ENCODE measurements around the gene SEMA3C. TPM values are rescaled to one million over a fixed set of nuclear protein-coding genes. Genes with fewer than 3 reads are reported as not detected.
A peak's percentile ranks its signal among the peaks of the same experiment; 100 is the strongest.

SEMA3C gene
- total and polyA plus RNA-seq, 4 donors: 3.3 to 86.8 (median 15.9) TPM

GRCh38 chr7:80719261-80719660, 199.6 kb downstream of the SEMA3C start:
- Histone ChIP-seq H3K27me3 (ENCODE audit: control insufficient read depth in 1 of 2, insufficient read depth in 2 of 2, low read length in 1 of 2) (no peaks in the 10 kb centered on the region), H3K27ac (ENCODE audit: low read depth in 1 of 2, low read length in 2 of 2) (no peak overlapping the region), H3K9me3 (ENCODE audit: control insufficient read depth, low read length) (no peaks in the 10 kb centered on the region), H3K36me3 (ENCODE audit: control insufficient read depth in 1 of 2, insufficient read depth in 2 of 2, low read length in 1 of 2) (no peaks in the 10 kb centered on the region), H3K4me3 (ENCODE audit: low read length in 2 of 2) (no peak overlapping the region), H3K4me1 (ENCODE audit: control insufficient read depth in 1 of 2, insufficient read depth in 2 of 2, low read length in 2 of 2) (peaks cover 0 to 8% of the 10 kb centered on the region in 2 donors)
- intact Hi-C loops (cut with DNase I): no loop called here
- ATAC-seq (ENCODE audit: low FRiP score) (no peak), DNase-seq (no peak)
- WGBS, 2 donors: 87 to 89% methylated on average over 3 of the region's 3 CpGs

GRCh38 chr7:80711531-80711930, 207.3 kb downstream of the SEMA3C start:
- ATAC-seq (ENCODE audit: low FRiP score): no peak
- Histone ChIP-seq H3K9me3 (ENCODE audit: control insufficient read depth, low read length) (no peaks in the 10 kb centered on the region), H3K4me1 (ENCODE audit: control insufficient read depth in 1 of 2, insufficient read depth in 2 of 2, low read length in 2 of 2) (no peaks in the 10 kb centered on the region), H3K27ac (ENCODE audit: low read depth in 1 of 2, low read length in 2 of 2) (no peak overlapping the region), H3K27me3 (ENCODE audit: control insufficient read depth in 1 of 2, insufficient read depth in 2 of 2, low read length in 1 of 2) (no peaks in the 10 kb centered on the region), H3K4me3 (ENCODE audit: low read length in 2 of 2) (no peak overlapping the region), H3K36me3 (ENCODE audit: control insufficient read depth in 1 of 2, insufficient read depth in 2 of 2, low read length in 1 of 2) (no peaks in the 10 kb centered on the region)
- no peak for DNase-seq
- WGBS, 2 donors: 61 to 76% methylated on average over 2 of the region's 2 CpGs
- intact Hi-C loops (cut with DNase I): no loop called here

- ATAC-seq (ENCODE audit: low FRiP score): no peak
- no peaks in the 10 kb centered on the region for H3K27me3 ChIP-seq (ENCODE audit: control insufficient read depth in 1 of 2, insufficient read depth in 2 of 2, low read length in 1 of 2)
- no peak for DNase-seq
- no peaks in the 10 kb centered on the region for H3K36me3 ChIP-seq (ENCODE audit: control insufficient read depth in 1 of 2, insufficient read depth in 2 of 2, low read length in 1 of 2)
- no peaks in the 10 kb centered on the region for H3K9me3 ChIP-seq (ENCODE audit: control insufficient read depth, low read length)
- WGBS, 2 donors: 79 to 87% methylated on average over 2 of the region's 2 CpGs
- H3K4me1 ChIP-seq (ENCODE audit: control insufficient read depth in 1 of 2, insufficient read depth in 2 of 2, low read length in 2 of 2): no peaks in the 10 kb centered on the region
- intact Hi-C loops (cut with DNase I): no loop called here
- no peak overlapping the region for H3K27ac ChIP-seq (ENCODE audit: low read depth in 1 of 2, low read length in 2 of 2)
- no peak overlapping the region for H3K4me3 ChIP-seq (ENCODE audit: low read length in 2 of 2)
Observed at GRCh38 chr7:80708123-80708522, 210.7 kb downstream of the SEMA3C start.

GRCh38 chr7:80707318-80707717, 211.5 kb downstream of the SEMA3C start:
- Histone ChIP-seq H3K9me3 (ENCODE audit: control insufficient read depth, low read length) (no peaks in the 10 kb centered on the region), H3K36me3 (ENCODE audit: control insufficient read depth in 1 of 2, insufficient read depth in 2 of 2, low read length in 1 of 2) (no peaks in the 10 kb centered on the region), H3K4me1 (ENCODE audit: control insufficient read depth in 1 of 2, insufficient read depth in 2 of 2, low read length in 2 of 2) (no peaks in the 10 kb centered on the region), H3K4me3 (ENCODE audit: low read length in 2 of 2) (no peak overlapping the region), H3K27me3 (ENCODE audit: control insufficient read depth in 1 of 2, insufficient read depth in 2 of 2, low read length in 1 of 2) (no peaks in the 10 kb centered on the region), H3K27ac (ENCODE audit: low read depth in 1 of 2, low read length in 2 of 2) (no peak overlapping the region)
- WGBS, 2 donors: 79 to 85% methylated on average over 1 of the region's 1 CpG
- no peak for DNase-seq
- intact Hi-C loops (cut with DNase I): no loop called here
- no peak for ATAC-seq (ENCODE audit: low FRiP score)

GRCh38 chr7:80705130-80705781, 213.6 kb downstream of the SEMA3C start:
- 61 to 66% methylated on average over 2 of the region's 2 CpGs for WGBS, 2 donors
- Histone ChIP-seq H3K36me3 (ENCODE audit: control insufficient read depth in 1 of 2, insufficient read depth in 2 of 2, low read length in 1 of 2) (no peaks in the 10 kb centered on the region), H3K27me3 (ENCODE audit: control insufficient read depth in 1 of 2, insufficient read depth in 2 of 2, low read length in 1 of 2) (no peaks in the 10 kb centered on the region), H3K4me1 (ENCODE audit: control insufficient read depth in 1 of 2, insufficient read depth in 2 of 2, low read length in 2 of 2) (no peaks in the 10 kb centered on the region), H3K27ac (ENCODE audit: low read depth in 1 of 2, low read length in 2 of 2) (no peak overlapping the region), H3K9me3 (ENCODE audit: control insufficient read depth, low read length) (no peaks in the 10 kb centered on the region), H3K4me3 (ENCODE audit: low read length in 2 of 2) (no peak overlapping the region)
- ATAC-seq (ENCODE audit: low FRiP score) (no peak), DNase-seq (no peak)
- intact Hi-C loops (cut with DNase I): no loop called here

- Histone ChIP-seq H3K4me1 (ENCODE audit: control insufficient read depth in 1 of 2, insufficient read depth in 2 of 2, low read length in 2 of 2) (peaks cover 0 to 2% of the 10 kb centered on the region in 2 donors), H3K4me3 (ENCODE audit: low read length in 2 of 2) (no peak overlapping the region), H3K36me3 (ENCODE audit: control insufficient read depth in 1 of 2, insufficient read depth in 2 of 2, low read length in 1 of 2) (no peaks in the 10 kb centered on the region), H3K27me3 (ENCODE audit: control insufficient read depth in 1 of 2, insufficient read depth in 2 of 2, low read length in 1 of 2) (no peaks in the 10 kb centered on the region), H3K27ac (ENCODE audit: low read depth in 1 of 2, low read length in 2 of 2) (no peak overlapping the region), H3K9me3 (ENCODE audit: control insufficient read depth, low read length) (no peaks in the 10 kb centered on the region)
- DNase-seq (no peak), ATAC-seq (ENCODE audit: low FRiP score) (no peak)
- intact Hi-C loops (cut with DNase I): loop anchor here in 1 of 2 donors (5.0 kb wide), 1 partner anchor 554 kb away; no protein-coding TSS in a partner anchor
- WGBS, 2 donors: 81 to 91% methylated on average over 1 of the region's 1 CpG
Observed at GRCh38 chr7:80703272-80703671, 215.6 kb downstream of the SEMA3C start.

- peaks cover 0 to 2% of the 10 kb centered on the region in 2 donors for H3K4me1 ChIP-seq (ENCODE audit: control insufficient read depth in 1 of 2, insufficient read depth in 2 of 2, low read length in 2 of 2)
- no peak for DNase-seq
- peak; percentile 45 for ATAC-seq (ENCODE audit: low FRiP score)
- 21 to 25% methylated on average over 4 of the region's 4 CpGs for WGBS, 2 donors
- no peak overlapping the region for H3K4me3 ChIP-seq (ENCODE audit: low read length in 2 of 2)
- no peaks in the 10 kb centered on the region for H3K27me3 ChIP-seq (ENCODE audit: control insufficient read depth in 1 of 2, insufficient read depth in 2 of 2, low read length in 1 of 2)
- H3K9me3 ChIP-seq (ENCODE audit: control insufficient read depth, low read length): no peaks in the 10 kb centered on the region
- intact Hi-C loops (cut with DNase I): loop anchor here (2.0 to 5.0 kb wide), 4 partner anchors 557 to 771 kb away; no protein-coding TSS in a partner anchor
- H3K27ac ChIP-seq (ENCODE audit: low read depth in 1 of 2, low read length in 2 of 2): no peak overlapping the region
- H3K36me3 ChIP-seq (ENCODE audit: control insufficient read depth in 1 of 2, insufficient read depth in 2 of 2, low read length in 1 of 2): no peaks in the 10 kb centered on the region
Observed at GRCh38 chr7:80699721-80700256, 219.1 kb downstream of the SEMA3C start.

GRCh38 chr7:80699045-80699638, 219.7 kb downstream of the SEMA3C start:
- H3K27ac ChIP-seq (ENCODE audit: low read depth in 1 of 2, low read length in 2 of 2): no peak overlapping the region
- H3K4me1 ChIP-seq (ENCODE audit: control insufficient read depth in 1 of 2, insufficient read depth in 2 of 2, low read length in 2 of 2): peaks cover 0 to 2% of the 10 kb centered on the region in 2 donors
- H3K36me3 ChIP-seq (ENCODE audit: control insufficient read depth in 1 of 2, insufficient read depth in 2 of 2, low read length in 1 of 2): no peaks in the 10 kb centered on the region
- intact Hi-C loops (cut with DNase I): loop anchor here (2.0 kb wide), 3 partner anchors 558 to 772 kb away; no protein-coding TSS in a partner anchor
- H3K9me3 ChIP-seq (ENCODE audit: control insufficient read depth, low read length): no peaks in the 10 kb centered on the region
- no peaks in the 10 kb centered on the region for H3K27me3 ChIP-seq (ENCODE audit: control insufficient read depth in 1 of 2, insufficient read depth in 2 of 2, low read length in 1 of 2)
- no peak overlapping the region for H3K4me3 ChIP-seq (ENCODE audit: low read length in 2 of 2)
- WGBS, 2 donors: 16 to 17% methylated on average over 5 of the region's 5 CpGs
- peak; percentile 80 for ATAC-seq (ENCODE audit: low FRiP score)
- DNase-seq: no peak
